Esophagus muscularis mucosa (tissue), 4 donors: ENCODE data around the gene FBXO45. TPM values are rescaled to one million over a fixed set of nuclear protein-coding genes. Genes with fewer than 3 reads are reported as not detected.

ENCODE experiments used
- small RNA-seq, 3 donors: library from RNA; depleted of rRNA; stranded (forward); fragments of <200 nt; gene quantifications; one replicate each; pipeline ENCODE3, GENCODE V24; 2016
- total RNA-seq, 4 donors: library from RNA; depleted of rRNA; stranded (reverse); fragments of >200 nt; gene quantifications; one replicate each; pipeline versions ENCODE4 v1.1.0 to v1.2.1, GENCODE V29; 2016

FBXO45 gene
- total RNA-seq, 4 donors from 2014 or later, result 9.0 to 14.7 (median 9.8) TPM

Small RNA genes lying within 50 kb of the gene (small RNA-seq; reads per million reads assigned to genes)
- 0 reads per million in 3 donors for gene RPS29P3

Other genes starting within 250 kb of the FBXO45 start
- gene TM4SF19, start 230.3 kb upstream of the FBXO45 start, total RNA-seq, result not detected
- 10 to 100 TPM; 15.6 to 23.7 (median 17.2) TPM for gene UBXN7, start 136.2 kb upstream of the FBXO45 start, total RNA-seq
- gene RNF168, start 64.9 kb upstream of the FBXO45 start, total RNA-seq, result 10 to 100 TPM; 17.2 to 23.0 (median 22.3) TPM
- gene SMCO1, start 53.3 kb upstream of the FBXO45 start, total RNA-seq, result not detected
- 1 to 10 TPM; 3.8 to 8.7 (median 5.6) TPM for gene WDR53, start 106 bp upstream of the FBXO45 start, total RNA-seq
- gene NRROS, start 71.0 kb downstream of the FBXO45 start, total RNA-seq, result 1 to 10 TPM; 6.2 to 8.5 (median 7.3) TPM
- gene CEP19, start 143.6 kb downstream of the FBXO45 start, total RNA-seq, result 1 to 10 TPM; 1.5 to 4.0 (median 3.3) TPM
- gene PIGX, start 143.7 kb downstream of the FBXO45 start, total RNA-seq, result 10 to 100 TPM; 23.0 to 31.6 (median 25.2) TPM
- gene PAK2, start 171.2 kb downstream of the FBXO45 start, total RNA-seq, result 10 to 100 TPM; 47.2 to 52.4 (median 51.6) TPM